Fibroblast of lung (primary cell): Measurements from ENCODE around the gene KRT84.

Experiments
- EZH2 ChIP-seq: IDR thresholded peaks from 2 replicates; pipeline ENCODE4 v1.5.1; 2012; ENCODE audit warnings: low read length, control low read depth, mild to moderate bottlenecking; ENCODE audit errors: missing control alignments
- TF ChIP-seq, protein P1 (sequence below), 2 donors: IDR thresholded peaks in 1 of 2; conservative IDR thresholded peaks in 1 of 2; 1 replicate in 1 of 2; 2 replicates in 1 of 2; pipeline ENCODE4 v1.5.1; 2011 to 2012; ENCODE audit warnings: low read length in 2 of 2, control low read depth in 1 of 2, inconsistent platforms in 1 of 2, low read depth in 1 of 2, mild to moderate bottlenecking in 1 of 2

DNA sequence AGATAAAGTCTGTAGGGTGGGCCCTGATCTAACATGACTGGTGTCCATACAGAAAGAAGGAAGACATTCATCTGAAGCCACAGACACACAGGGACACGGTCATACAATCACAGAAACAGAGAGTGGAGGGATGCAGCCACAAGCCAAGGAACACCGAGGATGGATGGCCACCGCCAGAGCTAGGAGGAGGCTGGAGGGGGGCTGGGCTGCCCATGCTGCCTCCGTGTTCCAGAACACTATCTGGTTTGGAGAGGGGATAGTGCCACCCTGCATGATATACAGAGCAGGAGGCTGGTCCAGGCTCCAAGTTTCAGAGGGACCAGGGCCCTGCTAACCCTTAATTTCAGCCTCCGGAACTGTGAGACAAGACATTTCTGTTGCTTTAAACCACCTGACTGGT lies 40.0 kb upstream of the KRT84 start:
- TF ChIP-seq, protein P1, sequence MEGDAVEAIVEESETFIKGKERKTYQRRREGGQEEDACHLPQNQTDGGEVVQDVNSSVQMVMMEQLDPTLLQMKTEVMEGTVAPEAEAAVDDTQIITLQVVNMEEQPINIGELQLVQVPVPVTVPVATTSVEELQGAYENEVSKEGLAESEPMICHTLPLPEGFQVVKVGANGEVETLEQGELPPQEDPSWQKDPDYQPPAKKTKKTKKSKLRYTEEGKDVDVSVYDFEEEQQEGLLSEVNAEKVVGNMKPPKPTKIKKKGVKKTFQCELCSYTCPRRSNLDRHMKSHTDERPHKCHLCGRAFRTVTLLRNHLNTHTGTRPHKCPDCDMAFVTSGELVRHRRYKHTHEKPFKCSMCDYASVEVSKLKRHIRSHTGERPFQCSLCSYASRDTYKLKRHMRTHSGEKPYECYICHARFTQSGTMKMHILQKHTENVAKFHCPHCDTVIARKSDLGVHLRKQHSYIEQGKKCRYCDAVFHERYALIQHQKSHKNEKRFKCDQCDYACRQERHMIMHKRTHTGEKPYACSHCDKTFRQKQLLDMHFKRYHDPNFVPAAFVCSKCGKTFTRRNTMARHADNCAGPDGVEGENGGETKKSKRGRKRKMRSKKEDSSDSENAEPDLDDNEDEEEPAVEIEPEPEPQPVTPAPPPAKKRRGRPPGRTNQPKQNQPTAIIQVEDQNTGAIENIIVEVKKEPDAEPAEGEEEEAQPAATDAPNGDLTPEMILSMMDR (conservative IDR thresholded peaks at IDR 0.05 in 1 of 2, IDR thresholded peaks at IDR 0.05 in 1 of 2; ENCODE audit: low read depth in 1 of 2, low read length in 2 of 2), result no peak
- TF ChIP-seq EZH2, result no peak
